GM12878 (cell line): ENCODE results near the gene RSPRY1. TPM values are rescaled to one million over a fixed set of nuclear protein-coding genes. Genes with fewer than 3 reads are reported as not detected.

Experiments used
- CREM ChIP-seq: IDR thresholded peaks from 2 replicates; pipeline ENCODE4 v1.6.1; 2014; ENCODE audit warnings: antibody characterized with exemption, low read depth
- EP300 ChIP-seq, 2 experiments: fragments of 150-350 bp in 1 of 2; IDR thresholded peaks; 2 replicates each; pipeline ENCODE4 v1.6.1; 2011 to 2012; ENCODE audit warnings: low read depth in 2 of 2, low read length in 2 of 2, borderline replicate concordance in 1 of 2, improper control_type of control experiment in 1 of 2, inconsistent platforms in 1 of 2; ENCODE audit not compliant: control insufficient read depth in 1 of 2
- JUND ChIP-seq: IDR thresholded peaks from 2 replicates; pipeline ENCODE4 v1.6.1; 2012; ENCODE audit warnings: low read depth, mild to moderate bottlenecking, low read length, improper control_type of control experiment, moderate library complexity
- NFXL1 ChIP-seq: fragments of 450-650 bp; IDR thresholded peaks from 2 replicates; pipeline ENCODE4 v1.6.1; 2017; ENCODE audit warnings: antibody characterized with exemption, mild to moderate bottlenecking, borderline replicate concordance
- PML ChIP-seq: IDR thresholded peaks from 2 replicates; pipeline ENCODE4 v1.6.1; 2012; ENCODE audit warnings: low read length, inconsistent platforms
- REST ChIP-seq: IDR thresholded peaks from 2 replicates; pipeline ENCODE4 v1.6.1; 2012; ENCODE audit warnings: mild to moderate bottlenecking, low read depth, low read length
- SMAD5 ChIP-seq: IDR thresholded peaks from 2 replicates; pipeline ENCODE4 v1.6.1; 2016; ENCODE audit warnings: antibody characterized with exemption, low read depth
- STAT3 ChIP-seq: IDR thresholded peaks from 2 replicates; pipeline ENCODE4 v1.6.1; 2011; ENCODE audit warnings: low read depth, low read length, improper control_type of control experiment
- polyA plus RNA-seq, 11 experiments: library from polyadenylated mRNA; depleted of rRNA in 4 of 11; unstranded in 6 of 11; stranded (reverse) in 5 of 11; fragments of >200 nt; fragmentation: Nextera tagmentation in 4 of 11; fragmentation: Illumina TruSeq in 1 of 11; extraction: Ambion mirVana in 4 of 11; extraction: Trizol in 1 of 11; gene quantifications; 1 replicate in 1 of 11; 2 replicates in 10 of 11; pipeline versions ENCODE4 v1.2.1 to v1.2.3, GENCODE V29; 2011 to 2016; ENCODE audit warnings: inconsistent platforms in 2 of 11, missing spikeins in 2 of 11, low read depth in 1 of 11
- total RNA-seq, 4 experiments: library from RNA; depleted of rRNA in 3 of 4; stranded (reverse); fragments of >200 nt in 3 of 4; fragmentation: Illumina TruSeq in 1 of 4; extraction: Trizol in 1 of 4; gene quantifications; 2 replicates each; pipeline versions ENCODE4 v1.2.1 to v1.2.3, GENCODE V29; 2013 to 2021
- TF ChIP-seq, protein P1 (sequence below): fragments of 450-650 bp; IDR thresholded peaks from 2 replicates; pipeline ENCODE4 v1.6.1; 2016; ENCODE audit warnings: mild to moderate bottlenecking, moderate library complexity, borderline replicate concordance
- TF ChIP-seq, protein P2 (sequence below): IDR thresholded peaks from 2 replicates; pipeline ENCODE4 v1.6.1; 2012; ENCODE audit warnings: low read depth, low read length, improper control_type of control experiment

The RSPRY1 gene
- total and polyA plus RNA-seq, 10 of the 15 experiments (the other 5 are each of a cell fraction or from before 2014, with no cell fraction given), result 18.5 to 57.0 (median 41.2) TPM

DNA sequence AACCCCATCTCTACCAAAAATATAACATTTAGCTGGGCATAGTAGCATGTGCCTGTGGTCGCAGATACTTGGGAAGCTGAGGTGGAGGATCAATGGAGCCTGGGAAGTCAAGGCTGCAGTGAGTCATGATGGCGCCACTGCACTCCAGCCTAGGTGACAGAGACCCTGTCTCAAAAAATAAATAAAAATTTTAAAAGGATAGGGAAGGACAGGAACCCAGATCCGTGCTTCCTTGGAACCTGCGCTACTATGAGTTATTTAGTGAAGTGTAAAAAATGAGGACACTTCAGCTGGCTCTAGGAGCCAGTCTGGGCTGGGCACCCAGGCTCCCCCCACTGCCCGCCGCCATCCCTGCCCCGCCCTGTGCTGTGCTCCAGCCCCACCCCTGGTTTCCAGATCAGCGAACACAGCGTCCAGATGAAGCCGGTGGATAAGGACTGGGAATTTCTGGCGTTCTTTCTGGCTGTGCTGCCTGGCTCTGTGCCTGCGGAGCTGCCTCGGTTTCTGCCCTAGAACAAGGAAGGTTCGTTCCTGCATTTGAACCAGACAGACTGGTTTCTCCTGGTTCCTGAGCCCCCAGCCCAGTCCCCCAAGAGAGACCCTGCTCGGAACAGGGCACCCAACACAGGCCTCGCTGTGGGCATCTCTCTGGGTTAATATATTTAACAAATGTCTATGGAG, 79.9 kb downstream of the RSPRY1 start (continued):
- TF ChIP-seq REST (no peak), JUND (no peak), SMAD5 (no peak), CREM (no peak), NFXL1 (no peak), PML (no peak), EP300 (IDR thresholded peaks at IDR 0.05; ENCODE audit: borderline replicate concordance in 1 of 2, control insufficient read depth in 1 of 2, low read depth in 2 of 2, low read length in 2 of 2) (no peak), STAT3 (no peak)
- TF ChIP-seq, protein P1, sequence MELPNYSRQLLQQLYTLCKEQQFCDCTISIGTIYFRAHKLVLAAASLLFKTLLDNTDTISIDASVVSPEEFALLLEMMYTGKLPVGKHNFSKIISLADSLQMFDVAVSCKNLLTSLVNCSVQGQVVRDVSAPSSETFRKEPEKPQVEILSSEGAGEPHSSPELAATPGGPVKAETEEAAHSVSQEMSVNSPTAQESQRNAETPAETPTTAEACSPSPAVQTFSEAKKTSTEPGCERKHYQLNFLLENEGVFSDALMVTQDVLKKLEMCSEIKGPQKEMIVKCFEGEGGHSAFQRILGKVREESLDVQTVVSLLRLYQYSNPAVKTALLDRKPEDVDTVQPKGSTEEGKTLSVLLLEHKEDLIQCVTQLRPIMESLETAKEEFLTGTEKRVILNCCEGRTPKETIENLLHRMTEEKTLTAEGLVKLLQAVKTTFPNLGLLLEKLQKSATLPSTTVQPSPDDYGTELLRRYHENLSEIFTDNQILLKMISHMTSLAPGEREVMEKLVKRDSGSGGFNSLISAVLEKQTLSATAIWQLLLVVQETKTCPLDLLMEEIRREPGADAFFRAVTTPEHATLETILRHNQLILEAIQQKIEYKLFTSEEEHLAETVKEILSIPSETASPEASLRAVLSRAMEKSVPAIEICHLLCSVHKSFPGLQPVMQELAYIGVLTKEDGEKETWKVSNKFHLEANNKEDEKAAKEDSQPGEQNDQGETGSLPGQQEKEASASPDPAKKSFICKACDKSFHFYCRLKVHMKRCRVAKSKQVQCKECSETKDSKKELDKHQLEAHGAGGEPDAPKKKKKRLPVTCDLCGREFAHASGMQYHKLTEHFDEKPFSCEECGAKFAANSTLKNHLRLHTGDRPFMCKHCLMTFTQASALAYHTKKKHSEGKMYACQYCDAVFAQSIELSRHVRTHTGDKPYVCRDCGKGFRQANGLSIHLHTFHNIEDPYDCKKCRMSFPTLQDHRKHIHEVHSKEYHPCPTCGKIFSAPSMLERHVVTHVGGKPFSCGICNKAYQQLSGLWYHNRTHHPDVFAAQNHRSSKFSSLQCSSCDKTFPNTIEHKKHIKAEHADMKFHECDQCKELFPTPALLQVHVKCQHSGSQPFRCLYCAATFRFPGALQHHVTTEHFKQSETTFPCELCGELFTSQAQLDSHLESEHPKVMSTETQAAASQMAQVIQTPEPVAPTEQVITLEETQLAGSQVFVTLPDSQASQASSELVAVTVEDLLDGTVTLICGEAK, result no peak
- TF ChIP-seq, protein P2, sequence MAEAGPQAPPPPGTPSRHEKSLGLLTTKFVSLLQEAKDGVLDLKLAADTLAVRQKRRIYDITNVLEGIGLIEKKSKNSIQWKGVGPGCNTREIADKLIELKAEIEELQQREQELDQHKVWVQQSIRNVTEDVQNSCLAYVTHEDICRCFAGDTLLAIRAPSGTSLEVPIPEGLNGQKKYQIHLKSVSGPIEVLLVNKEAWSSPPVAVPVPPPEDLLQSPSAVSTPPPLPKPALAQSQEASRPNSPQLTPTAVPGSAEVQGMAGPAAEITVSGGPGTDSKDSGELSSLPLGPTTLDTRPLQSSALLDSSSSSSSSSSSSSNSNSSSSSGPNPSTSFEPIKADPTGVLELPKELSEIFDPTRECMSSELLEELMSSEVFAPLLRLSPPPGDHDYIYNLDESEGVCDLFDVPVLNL, result no peak
